Astrocyte (in vitro differentiated cells and primary cell): ENCODE data around the gene SMARCD3.

Experiments used
- EZH2 ChIP-seq: IDR thresholded peaks from 2 replicates; pipeline ENCODE4 v1.6.1; 2012; ENCODE audit warnings: mild to moderate bottlenecking, low read length, inconsistent platforms; ENCODE audit not compliant: insufficient read depth
- TF ChIP-seq, protein P1 (sequence below): IDR thresholded peaks from 2 replicates; pipeline ENCODE4 v1.5.1; 2011; ENCODE audit warnings: low read depth, mild to moderate bottlenecking, inconsistent platforms, low read length, moderate library complexity; ENCODE audit not compliant: insufficient read depth

GRCh38 chr7:151283302-151283701 is 34.8 kb upstream of the SMARCD3 start:
- TF ChIP-seq, protein P1, sequence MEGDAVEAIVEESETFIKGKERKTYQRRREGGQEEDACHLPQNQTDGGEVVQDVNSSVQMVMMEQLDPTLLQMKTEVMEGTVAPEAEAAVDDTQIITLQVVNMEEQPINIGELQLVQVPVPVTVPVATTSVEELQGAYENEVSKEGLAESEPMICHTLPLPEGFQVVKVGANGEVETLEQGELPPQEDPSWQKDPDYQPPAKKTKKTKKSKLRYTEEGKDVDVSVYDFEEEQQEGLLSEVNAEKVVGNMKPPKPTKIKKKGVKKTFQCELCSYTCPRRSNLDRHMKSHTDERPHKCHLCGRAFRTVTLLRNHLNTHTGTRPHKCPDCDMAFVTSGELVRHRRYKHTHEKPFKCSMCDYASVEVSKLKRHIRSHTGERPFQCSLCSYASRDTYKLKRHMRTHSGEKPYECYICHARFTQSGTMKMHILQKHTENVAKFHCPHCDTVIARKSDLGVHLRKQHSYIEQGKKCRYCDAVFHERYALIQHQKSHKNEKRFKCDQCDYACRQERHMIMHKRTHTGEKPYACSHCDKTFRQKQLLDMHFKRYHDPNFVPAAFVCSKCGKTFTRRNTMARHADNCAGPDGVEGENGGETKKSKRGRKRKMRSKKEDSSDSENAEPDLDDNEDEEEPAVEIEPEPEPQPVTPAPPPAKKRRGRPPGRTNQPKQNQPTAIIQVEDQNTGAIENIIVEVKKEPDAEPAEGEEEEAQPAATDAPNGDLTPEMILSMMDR: no peak
- TF ChIP-seq EZH2: no peak
